ENCODE measurements around the gene ANAPC2. TPM values are rescaled to one million over a fixed set of nuclear protein-coding genes. Genes with fewer than 3 reads are reported as not detected.

ANAPC2 gene
- total RNA-seq, 2 donors from 2014 or later = 31.2 to 32.5 TPM

GRCh38 chr9:137198051-137198901 lies 9.9 kb upstream of the ANAPC2 start:
- no peak for DNase-seq
- no peak for ATAC-seq
- intact Hi-C loops (cut with DNase I) = no loop called here

GRCh38 chr9:137195525-137196220 lies 7.3 kb upstream of the ANAPC2 start:
- intact Hi-C loops (cut with DNase I) = no loop called here
- no peak for DNase-seq
- no peak for ATAC-seq

GRCh38 chr9:137194909-137195308 lies 6.5 kb upstream of the ANAPC2 start:
- intact Hi-C loops (cut with DNase I) = no loop called here
- DNase-seq (no peak), ATAC-seq (no peak)

GRCh38 chr9:137194388-137194787 lies 6.0 kb upstream of the ANAPC2 start:
- no peak for ATAC-seq
- intact Hi-C loops (cut with DNase I) = no loop called here
- no peak for DNase-seq

- no peak for ATAC-seq
- intact Hi-C loops (cut with DNase I) = no loop called here
- DNase-seq = no peak
These were observed 5.4 kb upstream of the ANAPC2 start for GRCh38 chr9:137193771-137194170.

- intact Hi-C loops (cut with DNase I) = no loop called here
- ATAC-seq = no peak
- DNase-seq = no peak
These were observed 4.5 kb upstream of the ANAPC2 start for GRCh38 chr9:137192859-137193258.

- no peak for DNase-seq
- intact Hi-C loops (cut with DNase I) = no loop called here
- no peak for ATAC-seq
These were observed 4.1 kb upstream of the ANAPC2 start for GRCh38 chr9:137192448-137192780.

GRCh38 chr9:137191691-137192447 lies 3.5 kb upstream of the ANAPC2 start:
- DNase-seq (no peak), ATAC-seq (no peak)
- intact Hi-C loops (cut with DNase I) = no loop called here

GRCh38 chr9:137191245-137191644 lies 2.9 kb upstream of the ANAPC2 start:
- intact Hi-C loops (cut with DNase I) = no loop called here

GRCh38 chr9:137190315-137190856 lies 2.0 kb upstream of the ANAPC2 start:
- DNase-seq (no peak), ATAC-seq (no peak)
- intact Hi-C loops (cut with DNase I) = no loop called here

More at GRCh38 chr9:137191245-137191644, 2.9 kb upstream of the ANAPC2 start:
- ATAC-seq = no peak
- DNase-seq = no peak

GRCh38 chr9:137189297-137190295 lies 1.2 kb upstream of the ANAPC2 start:
- ATAC-seq (no peak), DNase-seq (no peak)
- intact Hi-C loops (cut with DNase I) = loop anchor here in 1 of 2 donors (10.0 kb wide), 1 partner anchor 65 kb away; no protein-coding TSS in a partner anchor

- DNase-seq = no peak
- no peak for ATAC-seq
- intact Hi-C loops (cut with DNase I) = loop anchor here in 1 of 2 donors (10.0 kb wide), 1 partner anchor 63 kb away; no protein-coding TSS in a partner anchor
These were observed 272 bp downstream of the ANAPC2 start for GRCh38 chr9:137188086-137188489.

- ATAC-seq = no peak
- DNase-seq = no peak
- intact Hi-C loops (cut with DNase I) = loop anchor here in 1 of 2 donors (10.0 kb wide), 1 partner anchor 63 kb away; no protein-coding TSS in a partner anchor
These were observed 974 bp downstream of the ANAPC2 start for GRCh38 chr9:137187386-137187785.

GRCh38 chr9:137186385-137186784 lies 2.0 kb downstream of the ANAPC2 start:
- intact Hi-C loops (cut with DNase I) = loop anchor here in 1 of 2 donors (10.0 kb wide), 1 partner anchor 62 kb away; no protein-coding TSS in a partner anchor
- no peak for ATAC-seq
- DNase-seq = no peak

GRCh38 chr9:137185921-137186320 lies 2.4 kb downstream of the ANAPC2 start:
- DNase-seq = no peak
- no peak for ATAC-seq
- intact Hi-C loops (cut with DNase I) = loop anchor here in 1 of 2 donors (10.0 kb wide), 1 partner anchor 61 kb away; no protein-coding TSS in a partner anchor

- intact Hi-C loops (cut with DNase I) = loop anchor here in 1 of 2 donors (10.0 kb wide), 1 partner anchor 60 kb away; no protein-coding TSS in a partner anchor
- ATAC-seq (no peak), DNase-seq (no peak)
These were observed 3.3 kb downstream of the ANAPC2 start for GRCh38 chr9:137184881-137185660.

GRCh38 chr9:137183980-137184595 lies 4.3 kb downstream of the ANAPC2 start:
- DNase-seq (no peak), ATAC-seq (no peak)
- intact Hi-C loops (cut with DNase I) = loop anchor here in 1 of 2 donors (10.0 kb wide), 1 partner anchor 59 kb away; no protein-coding TSS in a partner anchor

Data from left cardiac atrium (tissue), 4 donors.